Measurements from ENCODE around the gene CDAN1. TPM values are rescaled to one million over a fixed set of nuclear protein-coding genes. Genes with fewer than 3 reads are reported as not detected.

CDAN1 gene
- total and polyA plus RNA-seq, 4 donors = 2.4 to 9.5 (median 7.1) TPM

GRCh38 chr15:42712584-42712983, 24.3 kb downstream of the CDAN1 start:
- DNase-seq (ENCODE audit: low spot score) = no peak
- Histone ChIP-seq H3K9me3 (ENCODE audit: control insufficient read depth in 4 of 4, low read length in 3 of 4) (no peaks in the 10 kb centered on the region), H3K27me3 (ENCODE audit: control insufficient read depth in 4 of 4, insufficient read depth in 4 of 4, low read length in 3 of 4) (no peaks in the 10 kb centered on the region), H3K4me1 (ENCODE audit: control insufficient read depth in 4 of 4, insufficient read depth in 4 of 4, low read length in 3 of 4) (no peaks in the 10 kb centered on the region), H3K9ac (ENCODE audit: low read depth in 1 of 2, low read length in 2 of 2) (no peak overlapping the region), H3K4me3 (ENCODE audit: low read depth in 1 of 3, low read length in 3 of 3) (no peak overlapping the region), H3K36me3 (ENCODE audit: control insufficient read depth in 4 of 4, insufficient read depth in 3 of 4, low read depth in 1 of 4, low read length in 3 of 4) (no peaks in the 10 kb centered on the region), H3K27ac (ENCODE audit: low read depth in 1 of 2, low read length in 2 of 2) (no peak overlapping the region)
- no peak for TF ChIP-seq TAF1 (conservative IDR thresholded peaks at IDR 0.05)
- TF ChIP-seq RAD21 (IDR thresholded peaks at IDR 0.05) = no peak
- no peak for TF ChIP-seq FOXA1 (IDR thresholded peaks at IDR 0.05)
- no peak for TF ChIP-seq MAX (IDR thresholded peaks at IDR 0.05)
- no peak for TF ChIP-seq GABPA (IDR thresholded peaks at IDR 0.05 in 1 of 2, conservative IDR thresholded peaks at IDR 0.05 in 1 of 2)
- TF ChIP-seq HNF4A (conservative IDR thresholded peaks at IDR 0.05) = no peak
- no peak for TF ChIP-seq HNF4G (IDR thresholded peaks at IDR 0.05)
- TF ChIP-seq FOXA2 (IDR thresholded peaks at IDR 0.05) = no peak
- TF ChIP-seq REST (IDR thresholded peaks at IDR 0.05) = no peak
- TF ChIP-seq RXRA (IDR thresholded peaks at IDR 0.05) = no peak
- TF ChIP-seq ATF3 (IDR thresholded peaks at IDR 0.05) = no peak
- TF ChIP-seq NR2F2 (IDR thresholded peaks at IDR 0.05) = no peak
- TF ChIP-seq JUND (IDR thresholded peaks at IDR 0.05) = no peak
- no peak for TF ChIP-seq CTCF (IDR thresholded peaks at IDR 0.05; ENCODE audit: low read depth, low read length, missing input control)
- TF ChIP-seq SP1 (IDR thresholded peaks at IDR 0.05) = no peak
- WGBS = 97% methylated on average over 4 of the region's 4 CpGs

GRCh38 chr15:42711746-42712145, 25.2 kb downstream of the CDAN1 start:
- no peaks in the 10 kb centered on the region for H3K27me3 ChIP-seq (ENCODE audit: control insufficient read depth in 4 of 4, insufficient read depth in 4 of 4, low read length in 3 of 4)
- H3K27ac ChIP-seq (ENCODE audit: low read depth in 1 of 2, low read length in 2 of 2) = no peak overlapping the region
- no peak overlapping the region for H3K4me3 ChIP-seq (ENCODE audit: low read depth in 1 of 3, low read length in 3 of 3)
- WGBS = 97% methylated on average over 3 of the region's 3 CpGs
- H3K36me3 ChIP-seq (ENCODE audit: control insufficient read depth in 4 of 4, insufficient read depth in 3 of 4, low read depth in 1 of 4, low read length in 3 of 4) = no peaks in the 10 kb centered on the region
- H3K4me1 ChIP-seq (ENCODE audit: control insufficient read depth in 4 of 4, insufficient read depth in 4 of 4, low read length in 3 of 4) = peaks cover 0 to 2% (median 0%) of the 10 kb centered on the region in 4 donors
- no peak for DNase-seq (ENCODE audit: low spot score)
- H3K9me3 ChIP-seq (ENCODE audit: control insufficient read depth in 4 of 4, low read length in 3 of 4) = no peaks in the 10 kb centered on the region
- no peak overlapping the region for H3K9ac ChIP-seq (ENCODE audit: low read depth in 1 of 2, low read length in 2 of 2)
- TF ChIP-seq REST (IDR thresholded peaks at IDR 0.05) (no peak), RXRA (IDR thresholded peaks at IDR 0.05) (no peak), HNF4G (IDR thresholded peaks at IDR 0.05) (no peak), JUND (IDR thresholded peaks at IDR 0.05) (no peak), FOXA1 (IDR thresholded peaks at IDR 0.05) (no peak), YY1 (IDR thresholded peaks at IDR 0.05) (no peak), ATF3 (IDR thresholded peaks at IDR 0.05) (no peak), SP1 (IDR thresholded peaks at IDR 0.05) (no peak), FOXA2 (IDR thresholded peaks at IDR 0.05) (no peak), MAX (IDR thresholded peaks at IDR 0.05) (no peak), TAF1 (conservative IDR thresholded peaks at IDR 0.05) (no peak), HNF4A (conservative IDR thresholded peaks at IDR 0.05) (no peak), NR2F2 (IDR thresholded peaks at IDR 0.05) (no peak), ZBTB33 (IDR thresholded peaks at IDR 0.05) (no peak), EGR1 (IDR thresholded peaks at IDR 0.05; ENCODE audit: low read depth in 2 of 2) (no peak)

Data from liver (tissue), 9 donors.